ENCODE measurements around the gene SBNO2.
A peak's percentile ranks its signal among the peaks of the same experiment; 100 is the strongest.

- TF ChIP-seq CTCF (IDR thresholded peaks at IDR 0.05; ENCODE audit: low read depth, low read length, missing input control) (no peak), ATF3 (IDR thresholded peaks at IDR 0.05) (no peak), ZBTB33 (IDR thresholded peaks at IDR 0.05) (no peak), MAX (IDR thresholded peaks at IDR 0.05) (no peak), TAF1 (conservative IDR thresholded peaks at IDR 0.05) (no peak), REST (IDR thresholded peaks at IDR 0.05) (no peak), HNF4G (IDR thresholded peaks at IDR 0.05) (no peak), RAD21 (IDR thresholded peaks at IDR 0.05) (no peak), JUND (IDR thresholded peaks at IDR 0.05) (no peak), YY1 (IDR thresholded peaks at IDR 0.05) (no peak), FOXA1 (IDR thresholded peaks at IDR 0.05) (no peak), EGR1 (IDR thresholded peaks at IDR 0.05; ENCODE audit: low read depth in 2 of 2) (no peak), NR2F2 (IDR thresholded peaks at IDR 0.05) (peak; percentile 85)
These were observed 766 bp downstream of the SBNO2 start for GRCh38 chr19:1173159-1173844.

All from liver (tissue), 3 donors.